SK-N-MC (cell line): Measurements from ENCODE around the gene PLPPR3.

Experiments
- EZH2 ChIP-seq: fragments of 200-600 bp; sonication (generic); IDR thresholded peaks from one replicate; pipeline ENCODE4 v1.6.1; 2017; ENCODE audit warnings: antibody characterized with exemption
- FOXP2 ChIP-seq: optimal IDR thresholded peaks from 2 replicates; pipeline ENCODE3; 2011; ENCODE audit warnings: mild to moderate bottlenecking, moderate library complexity; ENCODE audit not compliant: insufficient read depth; ENCODE audit errors: extremely low read length, control extremely low read depth
- POLR2AphosphoS5 ChIP-seq: IDR thresholded peaks from 2 replicates; pipeline ENCODE4 v1.6.1; 2012; ENCODE audit warnings: mild to moderate bottlenecking, low read depth, low read length, borderline replicate concordance

- TF ChIP-seq EZH2 (no peak), POLR2AphosphoS5 (no peak), FOXP2 (no peak)
Observed at GRCh38 chr19:805600-806550, 15.9 kb downstream of the PLPPR3 start.
